ENCODE measurements around the gene TBCD. TPM values are rescaled to one million over a fixed set of nuclear protein-coding genes. Genes with fewer than 3 reads are reported as not detected.

TBCD gene
- total and polyA plus RNA-seq, 2 donors (not counting 1 experiment from before 2014, with no cell fraction given) = 22.1 to 36.7 TPM

DNA sequence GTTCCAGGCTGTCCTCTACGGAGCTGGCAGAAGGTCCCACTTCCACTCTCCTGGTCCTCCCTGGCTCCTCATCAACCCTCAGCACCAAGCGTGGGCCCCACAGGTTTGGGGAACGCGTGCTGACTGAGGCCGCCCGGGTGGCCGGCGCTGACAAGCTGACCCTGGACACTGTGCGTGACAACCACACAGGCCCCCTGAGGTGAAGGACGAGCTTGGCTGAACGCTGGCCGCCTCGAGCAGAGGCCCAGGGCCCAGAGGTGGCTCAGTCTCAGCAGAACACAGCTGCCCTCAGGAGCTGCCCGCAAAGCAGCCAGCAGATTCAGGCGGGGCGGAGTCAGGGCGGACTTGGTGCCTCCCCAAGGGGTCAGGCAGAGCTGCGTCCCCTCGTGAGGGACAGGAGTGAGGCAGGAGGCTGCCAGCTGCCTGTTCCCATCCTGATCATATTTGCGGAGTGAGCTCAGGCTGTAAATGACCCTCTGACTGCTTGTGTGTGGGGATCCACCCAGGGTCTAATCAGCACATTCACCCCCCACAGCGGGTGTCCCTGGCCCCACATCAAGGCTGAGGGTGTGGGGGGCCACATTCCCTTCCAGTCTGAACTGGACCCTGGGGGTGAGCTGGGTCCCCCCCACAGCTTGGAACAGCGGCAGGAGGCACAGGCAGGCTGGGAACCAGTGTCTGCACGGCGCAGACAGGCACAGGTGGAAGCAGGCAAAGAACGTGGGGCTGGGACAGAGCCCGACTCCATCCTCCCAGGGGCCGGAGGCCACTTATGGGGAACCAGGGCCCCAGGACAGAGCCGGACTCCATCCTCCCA, 222.5 kb downstream of the TBCD start:
- Histone ChIP-seq H3K27ac (ENCODE audit: insufficient read depth, low read length) (no peak overlapping the region), H3K27me3 (ENCODE audit: control insufficient read depth, insufficient read depth, low read length) (no peaks in the 10 kb centered on the region), H3K4me3 (replicated peaks in 1 of 4; ENCODE audit: control extremely low read depth in 1 of 4, insufficient read depth in 1 of 4, low read depth in 3 of 4, low read length in 4 of 4) (no peak overlapping the region), H3K4me1 (ENCODE audit: control insufficient read depth, extremely low read depth, insufficient read depth, low read length) (no peaks in the 10 kb centered on the region), H4K20me1 (ENCODE audit: control insufficient read depth, extremely low read depth, insufficient read depth, low read length) (no peaks in the 10 kb centered on the region), H3K4me2 (ENCODE audit: extremely low read depth, insufficient read depth, low read length) (no peak overlapping the region), H3K9ac (ENCODE audit: insufficient read depth, low read length) (no peak overlapping the region), H2AFZ (ENCODE audit: low read length) (no peak overlapping the region), H3K9me3 (ENCODE audit: control insufficient read depth, insufficient read depth, low read depth, low read length) (no peaks in the 10 kb centered on the region), H3K79me2 (ENCODE audit: control insufficient read depth, insufficient read depth, low read length) (no peaks in the 10 kb centered on the region), H3K36me3 (ENCODE audit: control insufficient read depth, insufficient read depth, low read length) (no peaks in the 10 kb centered on the region)
- no peak for DNase-seq (ENCODE audit: low read depth in 2 of 2)
- TF ChIP-seq EZH2 (IDR thresholded peaks at IDR 0.05; ENCODE audit: low read length, missing control alignments) = no peak
- TF ChIP-seq, protein P1, sequence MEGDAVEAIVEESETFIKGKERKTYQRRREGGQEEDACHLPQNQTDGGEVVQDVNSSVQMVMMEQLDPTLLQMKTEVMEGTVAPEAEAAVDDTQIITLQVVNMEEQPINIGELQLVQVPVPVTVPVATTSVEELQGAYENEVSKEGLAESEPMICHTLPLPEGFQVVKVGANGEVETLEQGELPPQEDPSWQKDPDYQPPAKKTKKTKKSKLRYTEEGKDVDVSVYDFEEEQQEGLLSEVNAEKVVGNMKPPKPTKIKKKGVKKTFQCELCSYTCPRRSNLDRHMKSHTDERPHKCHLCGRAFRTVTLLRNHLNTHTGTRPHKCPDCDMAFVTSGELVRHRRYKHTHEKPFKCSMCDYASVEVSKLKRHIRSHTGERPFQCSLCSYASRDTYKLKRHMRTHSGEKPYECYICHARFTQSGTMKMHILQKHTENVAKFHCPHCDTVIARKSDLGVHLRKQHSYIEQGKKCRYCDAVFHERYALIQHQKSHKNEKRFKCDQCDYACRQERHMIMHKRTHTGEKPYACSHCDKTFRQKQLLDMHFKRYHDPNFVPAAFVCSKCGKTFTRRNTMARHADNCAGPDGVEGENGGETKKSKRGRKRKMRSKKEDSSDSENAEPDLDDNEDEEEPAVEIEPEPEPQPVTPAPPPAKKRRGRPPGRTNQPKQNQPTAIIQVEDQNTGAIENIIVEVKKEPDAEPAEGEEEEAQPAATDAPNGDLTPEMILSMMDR (conservative IDR thresholded peaks at IDR 0.05 in 1 of 2, IDR thresholded peaks at IDR 0.05 in 1 of 2; ENCODE audit: low read depth in 1 of 2, low read length in 2 of 2) = no peak

DNA sequence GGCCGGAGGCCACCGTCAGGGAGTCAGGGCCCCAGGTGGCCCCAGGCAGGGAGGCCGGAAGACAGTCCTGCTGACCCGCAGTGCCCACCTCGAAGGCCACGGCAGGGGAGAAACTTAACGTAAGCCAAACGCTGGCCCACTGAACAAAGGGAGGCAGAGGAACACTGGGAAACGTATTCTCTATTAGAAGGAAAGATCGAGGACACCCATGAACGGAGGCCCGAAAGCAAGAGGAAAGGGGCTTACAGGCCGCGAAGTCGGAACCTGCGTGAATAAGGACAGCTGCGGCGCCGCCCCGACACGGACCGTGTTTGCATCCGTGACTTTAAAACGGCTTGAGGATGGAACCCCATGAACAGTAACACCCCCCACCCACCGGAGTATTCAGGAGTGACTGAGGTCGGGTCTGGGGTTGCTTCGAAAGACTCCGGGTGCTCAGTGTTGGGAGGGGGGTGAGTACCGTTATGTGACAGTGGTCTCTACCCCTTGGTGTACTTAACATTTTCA, 225.2 kb downstream of the TBCD start:
- no peak for DNase-seq (ENCODE audit: low read depth in 2 of 2)

DNA sequence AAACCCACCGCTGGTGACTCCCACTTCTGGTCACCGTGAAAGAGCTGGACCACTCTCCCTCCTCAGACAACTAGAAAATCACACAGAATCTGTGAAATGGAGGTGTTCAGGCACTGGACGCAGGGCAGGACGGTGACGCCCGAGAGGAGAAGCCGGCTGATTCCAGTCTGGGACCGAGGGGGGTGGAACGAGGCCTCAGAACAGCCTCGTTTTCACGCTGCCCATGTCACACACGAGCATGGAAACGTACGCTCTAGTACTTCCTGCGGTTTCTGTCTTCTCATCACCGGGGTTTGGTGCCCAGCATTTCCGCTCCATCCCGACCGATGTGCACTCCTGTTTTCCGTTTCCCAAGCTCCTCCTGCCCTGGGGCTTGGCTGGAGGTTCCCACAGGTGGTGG, 225.7 kb downstream of the TBCD start:
- no peak overlapping the region for H3K9ac ChIP-seq (ENCODE audit: insufficient read depth, low read length)

More for the DNA sequence above, 225.2 kb downstream of the TBCD start:
- Histone ChIP-seq H3K27ac (ENCODE audit: insufficient read depth, low read length) (no peak overlapping the region), H3K36me3 (ENCODE audit: control insufficient read depth, insufficient read depth, low read length) (no peaks in the 10 kb centered on the region), H3K27me3 (ENCODE audit: control insufficient read depth, insufficient read depth, low read length) (no peaks in the 10 kb centered on the region), H3K4me3 (replicated peaks in 1 of 4; ENCODE audit: control extremely low read depth in 1 of 4, insufficient read depth in 1 of 4, low read depth in 3 of 4, low read length in 4 of 4) (no peak overlapping the region), H2AFZ (ENCODE audit: low read length) (no peak overlapping the region), H3K4me2 (ENCODE audit: extremely low read depth, insufficient read depth, low read length) (no peak overlapping the region), H3K9ac (ENCODE audit: insufficient read depth, low read length) (no peak overlapping the region), H3K79me2 (ENCODE audit: control insufficient read depth, insufficient read depth, low read length) (no peaks in the 10 kb centered on the region), H3K9me3 (ENCODE audit: control insufficient read depth, insufficient read depth, low read depth, low read length) (no peaks in the 10 kb centered on the region), H4K20me1 (ENCODE audit: control insufficient read depth, extremely low read depth, insufficient read depth, low read length) (no peaks in the 10 kb centered on the region), H3K4me1 (ENCODE audit: control insufficient read depth, extremely low read depth, insufficient read depth, low read length) (no peaks in the 10 kb centered on the region)
- TF ChIP-seq, protein P1 (conservative IDR thresholded peaks at IDR 0.05 in 1 of 2, IDR thresholded peaks at IDR 0.05 in 1 of 2; ENCODE audit: low read depth in 1 of 2, low read length in 2 of 2) = no peak
- no peak for TF ChIP-seq EZH2 (IDR thresholded peaks at IDR 0.05; ENCODE audit: low read length, missing control alignments)

More for the DNA sequence above, 225.7 kb downstream of the TBCD start:
- H4K20me1 ChIP-seq (ENCODE audit: control insufficient read depth, extremely low read depth, insufficient read depth, low read length) = no peaks in the 10 kb centered on the region
- H2AFZ ChIP-seq (ENCODE audit: low read length) = no peak overlapping the region
- no peaks in the 10 kb centered on the region for H3K79me2 ChIP-seq (ENCODE audit: control insufficient read depth, insufficient read depth, low read length)
- H3K4me3 ChIP-seq (replicated peaks in 1 of 4; ENCODE audit: control extremely low read depth in 1 of 4, insufficient read depth in 1 of 4, low read depth in 3 of 4, low read length in 4 of 4) = no peak overlapping the region
- H3K27me3 ChIP-seq (ENCODE audit: control insufficient read depth, insufficient read depth, low read length) = no peaks in the 10 kb centered on the region
- no peak for DNase-seq (ENCODE audit: low read depth in 2 of 2)
- no peak overlapping the region for H3K4me2 ChIP-seq (ENCODE audit: extremely low read depth, insufficient read depth, low read length)
- TF ChIP-seq, protein P1 (conservative IDR thresholded peaks at IDR 0.05 in 1 of 2, IDR thresholded peaks at IDR 0.05 in 1 of 2; ENCODE audit: low read depth in 1 of 2, low read length in 2 of 2) = no peak
- no peak for TF ChIP-seq EZH2 (IDR thresholded peaks at IDR 0.05; ENCODE audit: low read length, missing control alignments)
- no peaks in the 10 kb centered on the region for H3K4me1 ChIP-seq (ENCODE audit: control insufficient read depth, extremely low read depth, insufficient read depth, low read length)
- H3K9me3 ChIP-seq (ENCODE audit: control insufficient read depth, insufficient read depth, low read depth, low read length) = no peaks in the 10 kb centered on the region
- H3K36me3 ChIP-seq (ENCODE audit: control insufficient read depth, insufficient read depth, low read length) = no peaks in the 10 kb centered on the region
- H3K27ac ChIP-seq (ENCODE audit: insufficient read depth, low read length) = no peak overlapping the region

Measured in fibroblast of lung (primary cell).